GM12878 (cell line): Measurements from ENCODE around the gene TMPRSS9. TPM values are rescaled to one million over a fixed set of nuclear protein-coding genes. Genes with fewer than 3 reads are reported as not detected.
A peak's percentile ranks its signal among the peaks of the same experiment; 100 is the strongest.

Experiments
- ATAC-seq: fragments of 200-7000 bp; cut with Tn5 transposase; 3 replicates; pipeline ENCODE4 v1.9.1; 2020; ENCODE audit warnings: mild to moderate bottlenecking, moderate library complexity
- Bru-seq: library from RNA; stranded (reverse); fragments of 400-500 nt; gene quantifications from one replicate; lab custom pipeline; 2021; lab: Mats Ljungman, UMichigan
- BruChase-seq, 2 experiments: library from RNA; stranded (reverse); fragments of 400-500 nt; gene quantifications; one replicate each; lab custom pipeline; 2021; lab: Mats Ljungman, UMichigan
- BruUV-seq: library from RNA; stranded (reverse); fragments of 400-500 nt; replicated peaks from 2 replicates; lab custom pipeline; 2021; lab: Mats Ljungman, UMichigan
- CTCF ChIA-PET: fragments of 300-600 bp; sonication (Branson Sonifier 250); formaldehyde crosslinking; extraction: SDS; loops from one replicate; lab custom pipeline; 2021; ENCODE audit warnings: inconsistent platforms; lab: Yijun Ruan, JAX
- POLR2A ChIA-PET: fragments of 350-600 bp; formaldehyde crosslinking; extraction: SDS; loops from one replicate; lab custom pipeline; 2021; ENCODE audit warnings: inconsistent platforms; lab: Charles Lee
- RAD21 ChIA-PET: fragments of 300-600 bp; sonication (Branson Sonifier 250); formaldehyde crosslinking; loops from one replicate; lab custom pipeline; 2023; ENCODE audit warnings: antibody characterized with exemption; ENCODE audit not compliant: unreplicated experiment; lab: Charles Lee
- SMC1A ChIA-PET: fragments of 300-600 bp; sonication (Branson Sonifier 250); formaldehyde crosslinking; loops from one replicate; lab custom pipeline; 2023; ENCODE audit not compliant: unreplicated experiment, uncharacterized antibody; lab: Charles Lee
- DNase-seq: peaks from one replicate; pipeline ENCODE4 v3.0.0-alpha.2; 2011; ENCODE audit warnings: low read depth, low spot score
- FAIRE-seq: peaks from 3 replicates; lab custom pipeline; 2011; peaks lifted over from hg19 to GRCh38; lab: Jason Lieb, UNC
- H2AFZ ChIP-seq: 2 replicates; pipeline ENCODE4 v1.6.0; 2011; ENCODE audit warnings: low read depth, low read length, control low read depth; ENCODE audit not compliant: control insufficient read depth
- H3K27ac ChIP-seq: 2 replicates; pipeline ENCODE4 v1.5.1; 2011; ENCODE audit warnings: control low read depth; ENCODE audit not compliant: control insufficient read depth, insufficient read depth
- H3K27me3 ChIP-seq, 2 experiments: replicated peaks in 1 of 2; 2 replicates each; pipeline versions ENCODE4 v1.6.0 to v1.6.1; 2011; ENCODE audit warnings: low read length in 1 of 2; ENCODE audit not compliant: control insufficient read depth in 2 of 2, insufficient read depth in 2 of 2
- H3K36me3 ChIP-seq, 2 experiments: 2 replicates each; pipeline ENCODE4 v1.5.1; 2011; ENCODE audit warnings: low read length in 1 of 2; ENCODE audit not compliant: control insufficient read depth in 2 of 2, insufficient read depth in 2 of 2
- H3K4me1 ChIP-seq: 2 replicates; pipeline ENCODE4 v1.6.1; 2011; ENCODE audit warnings: mild to moderate bottlenecking, low read length, moderate library complexity, mixed read lengths; ENCODE audit not compliant: control insufficient read depth, insufficient read depth
- H3K4me2 ChIP-seq: 2 replicates; pipeline ENCODE4 v1.6.0; 2011; ENCODE audit warnings: control low read depth; ENCODE audit not compliant: control insufficient read depth, insufficient read depth
- H3K4me3 ChIP-seq: fragments of 200-600 bp; sonication (generic); 2 replicates; pipeline ENCODE4 v1.5.1; 2016
- H3K79me2 ChIP-seq: 2 replicates; pipeline ENCODE4 v1.6.0; 2011; ENCODE audit warnings: low read length; ENCODE audit not compliant: control insufficient read depth, insufficient read depth
- H3K9ac ChIP-seq: 2 replicates; pipeline ENCODE4 v1.8.0; 2011; ENCODE audit warnings: low read length, control low read depth, mixed read lengths; ENCODE audit not compliant: control insufficient read depth, insufficient read depth
- H3K9me3 ChIP-seq: replicated peaks from 3 replicates; pipeline ENCODE4 v1.5.1; 2011; ENCODE audit warnings: mild to moderate bottlenecking, low read length; ENCODE audit not compliant: control insufficient read depth, insufficient read depth
- H4K20me1 ChIP-seq: 2 replicates; pipeline ENCODE4 v1.6.0; 2011; ENCODE audit not compliant: control insufficient read depth, insufficient read depth
- ATF7 ChIP-seq: fragments of 450-650 bp; IDR thresholded peaks from 2 replicates; pipeline ENCODE4 v1.6.1; 2016; ENCODE audit warnings: low read depth, mild to moderate bottlenecking
- BRCA1 ChIP-seq: IDR thresholded peaks from 2 replicates; pipeline ENCODE4 v1.6.1; 2011; ENCODE audit warnings: low read depth, low read length, improper control_type of control experiment
- CHD1 ChIP-seq: IDR thresholded peaks from 2 replicates; pipeline ENCODE4 v1.6.1; 2012; ENCODE audit warnings: low read depth, low read length, improper control_type of control experiment
- RELA ChIP-seq: fragments of 450-650 bp; IDR thresholded peaks from 2 replicates; pipeline ENCODE4 v1.8.0; 2014; ENCODE audit warnings: borderline replicate concordance; ENCODE audit not compliant: partially characterized antibody
- SMAD5 ChIP-seq: IDR thresholded peaks from 2 replicates; pipeline ENCODE4 v1.6.1; 2016; ENCODE audit warnings: antibody characterized with exemption, low read depth
- SMARCA5 ChIP-seq: fragments of 450-650 bp; IDR thresholded peaks from 2 replicates; pipeline ENCODE4 v1.6.1; 2017; ENCODE audit warnings: mild to moderate bottlenecking
- SREBF1 ChIP-seq: IDR thresholded peaks from 2 replicates; pipeline ENCODE4 v1.6.1; 2012; ENCODE audit warnings: mild to moderate bottlenecking, low read length
- TAF1 ChIP-seq: IDR thresholded peaks from 2 replicates; pipeline ENCODE4 v1.6.1; 2011; ENCODE audit warnings: mild to moderate bottlenecking, low read depth, low read length, borderline replicate concordance
- YY1 ChIP-seq: IDR thresholded peaks from 2 replicates; pipeline ENCODE4 v1.6.1; 2011; ENCODE audit warnings: low read depth, mild to moderate bottlenecking, low read length
- WGBS: methylation state at CpG from one replicate; pipeline ENCODE4 v1.1.6; 2016; ENCODE audit warnings: low lambda C conversion rate; ENCODE audit not compliant: insufficient replicate concordance, insufficient coverage; ENCODE audit errors: missing lambda C conversion rate; 5-methylcytosine and 5-hydroxymethylcytosine counted together
- in situ Hi-C: fragments of 300-500 bp; cut with MboI; formaldehyde crosslinking; loops from 9 replicates; pipeline ENCODE4 v1.14.3; 2018; ENCODE audit warnings: mixed read lengths
- intact Hi-C: fragments of 100-400 bp; cut with micrococcal nuclease; formaldehyde crosslinking; loops from one replicate; pipeline ENCODE4 v1.14.2; 2022; ENCODE audit not compliant: unreplicated experiment
- long read RNA-seq, 2 experiments: library from polyadenylated mRNA; unstranded; transcript quantifications; one replicate each; pipeline ENCODE4 v2.0.0, GENCODE V29; 2019 to 2020
- polyA minus RNA-seq, 3 experiments: library from RNA; depleted of rRNA, polyadenylated mRNA; stranded (reverse); fragments of >200 nt; gene quantifications; 2 replicates each; pipeline ENCODE4 v1.2.3, GENCODE V29; 2011
- polyA plus RNA-seq, 11 experiments: library from polyadenylated mRNA; depleted of rRNA in 4 of 11; unstranded in 6 of 11; stranded (reverse) in 5 of 11; fragments of >200 nt; fragmentation: Nextera tagmentation in 4 of 11; fragmentation: Illumina TruSeq in 1 of 11; extraction: Ambion mirVana in 4 of 11; extraction: Trizol in 1 of 11; gene quantifications; 1 replicate in 1 of 11; 2 replicates in 10 of 11; pipeline versions ENCODE4 v1.2.1 to v1.2.3, GENCODE V29; 2011 to 2016; ENCODE audit warnings: inconsistent platforms in 2 of 11, missing spikeins in 2 of 11, low read depth in 1 of 11
- total RNA-seq, 4 experiments: library from RNA; depleted of rRNA in 3 of 4; stranded (reverse); fragments of >200 nt in 3 of 4; fragmentation: Illumina TruSeq in 1 of 4; extraction: Trizol in 1 of 4; gene quantifications; 2 replicates each; pipeline versions ENCODE4 v1.2.1 to v1.2.3, GENCODE V29; 2013 to 2021
- TF ChIP-seq, protein P1 (sequence below): fragments of 450-650 bp; IDR thresholded peaks from 2 replicates; pipeline ENCODE4 v1.6.1; 2016; ENCODE audit warnings: mild to moderate bottlenecking
- TF ChIP-seq, protein P2 (sequence below): IDR thresholded peaks from 2 replicates; pipeline ENCODE4 v1.6.1; 2011; ENCODE audit warnings: borderline replicate concordance, low read depth, mild to moderate bottlenecking, moderate library complexity, low read length; ENCODE audit not compliant: insufficient read depth, poor library complexity, severe bottlenecking

Gene TMPRSS9
- total RNA-seq (2013; cell fraction: nucleolus; rRNA removed) = 0.35 TPM in 1 of 2 replicates, not detected in the other
- total RNA-seq (2014; rRNA removed) (not detected in 2 replicates), total RNA-seq (2014; rRNA removed; fragmentation: Illumina TruSeq; extraction: Trizol) (not detected in 2 replicates), total RNA-seq (2021) (not detected in 2 replicates), polyA plus RNA-seq (2011; rRNA removed) (not detected in 2 replicates), polyA plus RNA-seq (2014; fragmentation: Illumina TruSeq; extraction: Trizol) (not detected in 2 replicates), polyA plus RNA-seq (2014; fragmentation: Nextera tagmentation; extraction: Ambion mirVana) (not detected), polyA plus RNA-seq (2014; rRNA removed) (0.09 TPM in 1 of 2 replicates, not detected in the other), polyA plus RNA-seq (2016; fragmentation: Nextera tagmentation; extraction: Ambion mirVana) (under 1 TPM in 1 of 2 experiments, not detected in 1; 0.24 TPM), polyA minus RNA-seq (2011; rRNA and poly(A)+ RNA removed) (not detected in 2 replicates), Bru-seq, nascent RNA (percentile 12 among the genes with signal in this experiment), BruChase-seq, experiment 1, labeled RNA remaining after a 6-hour chase (percentile 9 among the genes with signal in this experiment), BruChase-seq, experiment 2, labeled RNA remaining after a 2-hour chase (percentile 11 among the genes with signal in this experiment)
- 0.41 TPM for polyA plus RNA-seq (2011; ENCODE audit: low read depth)
- polyA plus RNA-seq (2011; cell fraction: cytosol; rRNA removed) = 0.02 TPM in 1 of 2 replicates, not detected in the other
- polyA plus RNA-seq (2011; cell fraction: nucleus; rRNA removed) = 0.06 TPM in 1 of 2 replicates, not detected in the other
- 0.35 and 1.1 TPM in 2 replicates for polyA plus RNA-seq (2012)
- not detected in 2 replicates for polyA minus RNA-seq (2011; cell fraction: cytosol; rRNA and poly(A)+ RNA removed)
- not detected in 2 replicates for polyA minus RNA-seq (2011; cell fraction: nucleus; rRNA and poly(A)+ RNA removed)
- long read RNA-seq, experiment 1 = 0 reads
- long read RNA-seq, experiment 2 = 0 reads

DNA sequence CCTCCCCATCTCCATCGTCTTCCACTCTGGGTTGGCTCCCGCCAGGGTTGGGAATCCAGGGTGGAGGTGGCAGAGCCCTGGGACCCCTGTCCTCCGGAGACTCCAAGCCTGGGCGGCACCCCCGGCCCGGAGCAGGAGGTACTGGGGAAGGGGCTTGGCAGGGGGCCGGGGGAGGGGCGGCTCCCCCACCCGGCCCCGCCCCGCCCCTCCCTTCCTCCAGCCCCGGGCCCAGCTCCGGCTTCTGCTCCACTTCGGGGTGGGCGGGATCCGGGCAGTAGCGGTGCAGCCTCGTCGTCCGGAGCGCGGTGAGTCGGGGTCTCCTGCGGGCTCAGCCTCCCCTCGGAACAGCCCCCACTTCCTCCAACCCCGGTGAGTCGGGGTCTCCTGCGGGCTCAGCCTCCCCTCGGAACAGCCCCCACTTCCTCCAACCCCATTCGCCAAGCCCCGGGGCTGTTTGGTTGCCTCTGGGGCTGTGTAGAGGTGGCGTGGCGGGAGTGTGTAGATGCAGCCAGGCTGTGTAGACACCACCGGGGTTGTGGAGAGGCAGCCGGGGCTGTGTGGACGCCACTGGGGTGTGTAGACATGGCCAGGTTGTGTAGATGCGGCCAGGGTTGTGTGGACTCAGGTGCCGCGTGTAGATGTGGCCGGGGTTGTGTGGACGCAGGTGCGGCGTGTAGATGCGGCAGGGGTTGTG, at the start of gene TMPRSS9:
Gene TMPRSS9 (plus strand): TSS at position 274 of the 694 bp plus-strand sequence. CDS start 29,521 bp downstream, outside the sequence.
- Histone ChIP-seq H3K4me3 (no peak within 1 kb of the TSS), H3K27ac (no peak within 1 kb of the TSS), H3K27me3 (no peaks in the 10 kb centered on the region), H3K9me3 (no peaks in the 10 kb centered on the region; the same call in 2 of the 3 replicates), H2AFZ (no peak within 1 kb of the TSS), H4K20me1 (no peaks in the 10 kb centered on the region), H3K4me2 (no peak within 1 kb of the TSS), H3K79me2 (no peaks in the 10 kb centered on the region), H3K36me3 (no peaks in the 10 kb centered on the region), H3K4me1 (no peaks in the 10 kb centered on the region), H3K9ac (no peak within 1 kb of the TSS)
- no TSS peak for BruUV-seq
- FAIRE-seq = no peak
- in situ Hi-C loops (no loop called here), intact Hi-C loops (no loop called here)
- ATAC-seq = no peak
- SMC1A ChIA-PET = no interaction called here
- TF ChIP-seq RELA = no peak
- no peak for TF ChIP-seq SREBF1
- TF ChIP-seq, protein P1, sequence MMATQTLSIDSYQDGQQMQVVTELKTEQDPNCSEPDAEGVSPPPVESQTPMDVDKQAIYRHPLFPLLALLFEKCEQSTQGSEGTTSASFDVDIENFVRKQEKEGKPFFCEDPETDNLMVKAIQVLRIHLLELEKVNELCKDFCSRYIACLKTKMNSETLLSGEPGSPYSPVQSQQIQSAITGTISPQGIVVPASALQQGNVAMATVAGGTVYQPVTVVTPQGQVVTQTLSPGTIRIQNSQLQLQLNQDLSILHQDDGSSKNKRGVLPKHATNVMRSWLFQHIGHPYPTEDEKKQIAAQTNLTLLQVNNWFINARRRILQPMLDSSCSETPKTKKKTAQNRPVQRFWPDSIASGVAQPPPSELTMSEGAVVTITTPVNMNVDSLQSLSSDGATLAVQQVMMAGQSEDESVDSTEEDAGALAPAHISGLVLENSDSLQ = no peak
- no peak for TF ChIP-seq SMAD5
- TF ChIP-seq, protein P2, sequence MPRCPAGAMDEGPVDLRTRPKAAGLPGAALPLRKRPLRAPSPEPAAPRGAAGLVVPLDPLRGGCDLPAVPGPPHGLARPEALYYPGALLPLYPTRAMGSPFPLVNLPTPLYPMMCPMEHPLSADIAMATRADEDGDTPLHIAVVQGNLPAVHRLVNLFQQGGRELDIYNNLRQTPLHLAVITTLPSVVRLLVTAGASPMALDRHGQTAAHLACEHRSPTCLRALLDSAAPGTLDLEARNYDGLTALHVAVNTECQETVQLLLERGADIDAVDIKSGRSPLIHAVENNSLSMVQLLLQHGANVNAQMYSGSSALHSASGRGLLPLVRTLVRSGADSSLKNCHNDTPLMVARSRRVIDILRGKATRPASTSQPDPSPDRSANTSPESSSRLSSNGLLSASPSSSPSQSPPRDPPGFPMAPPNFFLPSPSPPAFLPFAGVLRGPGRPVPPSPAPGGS = no peak
- TF ChIP-seq TAF1 = no peak
- no peak for TF ChIP-seq ATF7
- no peak for TF ChIP-seq YY1
- TF ChIP-seq SMARCA5 = no peak
- no peak for TF ChIP-seq CHD1
- no peak for TF ChIP-seq BRCA1
- CTCF ChIA-PET = no interaction called here
- RAD21 ChIA-PET = no interaction called here
- WGBS = 49% methylated on average over 27 of the region's 44 CpGs
- DNase-seq = no peak
- POLR2A ChIA-PET = no interaction called here
